Right cardiac atrium (tissue), 5 donors: Measurements from ENCODE around the gene SPRY2. TPM values are rescaled to one million over a fixed set of nuclear protein-coding genes. Genes with fewer than 3 reads are reported as not detected.

Experiments used
- ATAC-seq, 2 donors: fragments of 200-7000 bp; cut with Tn5 transposase; one replicate each; pipeline versions ENCODE4 v1.8.0 to v1.9.1; 2020; ENCODE audit warnings: moderate library complexity in 2 of 2, mild to moderate bottlenecking in 1 of 2
- DNase-seq, 3 donors: peaks; one replicate each; pipeline ENCODE4 v3.0.0-alpha.2; 2020
- H3K27ac ChIP-seq: one replicate; pipeline ENCODE4 v1.5.1; 2013; ENCODE audit warnings: mild to moderate bottlenecking, low read length, control low read depth, moderate library complexity
- H3K27me3 ChIP-seq: one replicate; pipeline ENCODE4 v1.6.1; 2013; ENCODE audit not compliant: control insufficient read depth, insufficient read depth
- H3K4me1 ChIP-seq: one replicate; pipeline ENCODE4 v1.6.1; 2013; ENCODE audit warnings: low read length; ENCODE audit not compliant: control insufficient read depth, insufficient read depth
- H3K4me3 ChIP-seq: one replicate; pipeline ENCODE4 v1.5.1; 2013; ENCODE audit warnings: low read length, control low read depth
- H3K9me3 ChIP-seq: one replicate; pipeline ENCODE4 v1.6.1; 2013; ENCODE audit warnings: low read length; ENCODE audit not compliant: control insufficient read depth
- WGBS: extraction: QIAGEN DNeasy Blood & Tissue Kit; methylation state at CpG from one replicate; pipeline ENCODE4 v1.1.7; 2013; 5-methylcytosine and 5-hydroxymethylcytosine counted together
- intact Hi-C, 4 donors: fragments of 100-400 bp; cut with DNase I; formaldehyde crosslinking; loops; one replicate each; pipeline versions ENCODE4 v1.11.0 to v1.14.0; 2022 to 2023
- long read RNA-seq, 4 donors: library from polyadenylated mRNA; unstranded; transcript quantifications; one replicate each; pipeline ENCODE4 v2.0.0, GENCODE V29; 2020 to 2021
- polyA plus RNA-seq: library from polyadenylated mRNA; stranded (reverse); fragments of 200-250 nt; gene quantifications from one replicate; pipeline ENCODE4 v1.2.3, GENCODE V29; 2013
- total RNA-seq, 4 donors: library from RNA; stranded (reverse); fragmentation: NEBNext Ultra II Directional; extraction: Animal tissue kit (Norgen Biotek cat#: 25700); gene quantifications; one replicate each; pipeline ENCODE4 v1.2.1, GENCODE V29; 2021
- donor health status: healthy with polysubstance abuse.
- donor health status: DM: no; HTN: yes; CAD: no.
- donor health status: DM: no; HTN: no; CAD: no.
- donor health status: DM: no; HTN: yes; CAD: no; lungs with severe emphysema.
- donor health status: DM: yes; HTN: yes; CAD: no.

Gene SPRY2, protein sequence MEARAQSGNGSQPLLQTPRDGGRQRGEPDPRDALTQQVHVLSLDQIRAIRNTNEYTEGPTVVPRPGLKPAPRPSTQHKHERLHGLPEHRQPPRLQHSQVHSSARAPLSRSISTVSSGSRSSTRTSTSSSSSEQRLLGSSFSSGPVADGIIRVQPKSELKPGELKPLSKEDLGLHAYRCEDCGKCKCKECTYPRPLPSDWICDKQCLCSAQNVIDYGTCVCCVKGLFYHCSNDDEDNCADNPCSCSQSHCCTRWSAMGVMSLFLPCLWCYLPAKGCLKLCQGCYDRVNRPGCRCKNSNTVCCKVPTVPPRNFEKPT
- total RNA-seq (10 to 100 TPM; 27.9 to 37.7 (median 35.6) TPM), polyA plus RNA-seq (23.2 TPM)
- long read RNA-seq, donor 1, transcript SPRY2-201 (2 exons, 2,708 nt) = minor isoform, 6 of 104 reads
- long read RNA-seq, donor 1, transcript SPRY2-202 (2 exons, 2,111 nt) = major isoform, 82 of 104 reads
- long read RNA-seq, donor 1, partial matches to known transcripts = 1 of 104 reads
- long read RNA-seq, donor 1, other reads (novel, unspliced or antisense) = 15 of 104 reads
- long read RNA-seq, donor 2, transcript SPRY2-202 (2 exons, 2,111 nt) = major isoform, 34 of 41 reads
- long read RNA-seq, donor 2, partial matches to known transcripts = 0 of 41 reads
- long read RNA-seq, donor 2, other reads (novel, unspliced or antisense) = 6 of 41 reads
- long read RNA-seq, donor 3, transcript SPRY2-201 (2 exons, 2,708 nt) = major isoform, 7 of 18 reads
- long read RNA-seq, donor 3, partial matches to known transcripts = 4 of 18 reads
- long read RNA-seq, donor 3, other reads (novel, unspliced or antisense) = 4 of 18 reads
- long read RNA-seq, donor 4, transcript SPRY2-202 (2 exons, 2,111 nt) = major isoform, 36 of 46 reads
- long read RNA-seq, donor 4, partial matches to known transcripts = 0 of 46 reads
- long read RNA-seq, donor 4, other reads (novel, unspliced or antisense) = 6 of 46 reads

DNA sequence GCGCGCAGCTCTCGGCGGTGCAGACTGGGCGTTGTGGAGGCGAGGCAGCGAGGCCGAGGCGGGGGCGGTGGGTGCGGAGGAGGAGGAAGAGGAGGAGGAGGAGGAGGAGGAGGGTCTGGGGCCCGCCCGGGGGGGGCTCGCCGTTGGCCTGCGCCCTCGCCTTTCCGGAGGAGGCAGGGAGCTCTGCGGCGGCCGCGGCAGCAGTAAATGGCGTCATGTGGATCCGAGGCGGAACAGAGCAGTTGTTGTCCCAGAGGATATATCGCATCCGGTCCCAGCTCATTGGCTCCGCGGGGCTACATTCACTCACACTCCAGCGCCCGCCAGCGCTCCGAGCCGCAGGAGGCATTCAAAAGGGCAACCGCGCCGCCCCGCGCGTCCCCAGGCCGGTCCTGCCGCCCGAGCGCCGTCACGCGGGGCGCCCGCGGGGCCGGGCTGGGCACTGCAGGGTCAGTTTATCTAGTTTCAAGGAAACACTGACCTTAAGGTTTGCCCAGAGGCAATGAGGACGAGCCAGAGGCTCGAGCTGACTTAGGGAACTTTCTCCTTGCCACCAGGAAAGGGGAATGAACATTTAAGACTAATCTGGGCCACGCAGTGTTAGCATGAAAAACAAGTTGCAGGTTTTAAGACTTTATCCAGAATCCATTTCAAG lies at the start of gene SPRY2:
SPRY2 (minus strand) TSS at position 26 of the 655 bp plus-strand sequence. CDS start 3,421 bp downstream, outside the sequence.
- peak; percentile 96 to 98 (median 97) for DNase-seq
- Histone ChIP-seq H3K9me3 (no peaks in the 10 kb centered on the region), H3K4me3 (peak within 1 kb of the TSS; percentile 94), H3K27ac (peak within 1 kb of the TSS; percentile 95), H3K4me1 (no peaks in the 10 kb centered on the region), H3K27me3 (no peaks in the 10 kb centered on the region)
- peak; percentile 90 to 91 for ATAC-seq
- intact Hi-C loops = loop anchor here in 3 of 4 donors (5.0 to 10.0 kb wide), 3 partner anchors 209 to 666 kb away; no protein-coding TSS in a partner anchor
- under 1% methylated on average over 54 of the region's 54 CpGs for WGBS

- ATAC-seq (no peak), DNase-seq (no peak)
- WGBS = 96% methylated on average over 1 of the region's 1 CpG
Observed at GRCh38 chr13:80390338-80390737, 49.4 kb upstream of the SPRY2 start.

DNA sequence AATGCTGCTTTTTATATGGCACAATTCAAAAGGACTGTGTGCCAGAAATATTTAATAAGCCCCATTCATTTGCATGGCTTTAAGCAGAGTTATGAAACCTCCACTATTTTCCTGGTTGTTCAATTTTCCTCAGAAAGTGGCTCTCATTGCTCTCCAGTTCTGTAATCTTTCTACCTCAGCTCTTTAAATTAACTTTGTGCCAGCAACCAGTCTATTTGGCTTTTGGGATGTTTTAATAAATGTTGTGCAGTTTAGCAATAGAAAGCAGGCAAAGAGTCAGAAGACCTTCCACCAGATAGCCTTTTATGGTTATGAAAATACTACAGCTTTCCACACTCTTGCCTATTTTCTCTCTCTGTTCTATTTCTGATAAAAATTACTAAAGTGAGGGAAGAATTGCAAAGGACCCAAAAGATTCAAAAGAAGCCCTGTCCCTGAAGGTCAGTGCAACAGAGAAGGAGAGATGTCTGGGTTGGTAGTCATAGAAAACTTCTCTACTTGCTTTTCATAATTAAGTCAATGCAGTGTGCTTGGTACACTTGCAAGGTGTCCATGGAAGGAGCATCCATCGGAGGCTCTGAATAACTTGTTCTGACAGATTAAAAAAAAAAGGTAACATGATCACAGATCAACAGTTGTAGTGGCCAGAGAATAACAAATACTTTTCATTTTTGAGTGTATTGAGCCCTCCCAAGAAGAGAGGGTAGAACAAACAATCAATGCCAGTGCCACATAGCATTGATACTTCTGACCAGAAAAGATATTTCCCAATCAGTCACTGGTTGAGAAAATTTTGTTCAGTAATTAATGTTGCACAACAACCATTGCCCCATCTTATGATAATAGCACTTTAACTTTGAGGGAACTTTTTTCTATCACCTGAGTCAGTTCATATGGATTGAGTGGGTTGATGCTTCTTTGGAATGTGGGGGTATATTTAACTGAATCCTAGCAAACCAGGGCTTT lies 48.4 kb upstream of the SPRY2 start:
- DNase-seq (no peak), ATAC-seq (peak; percentile 60 to 86)
- Histone ChIP-seq H3K27me3 (no peaks in the 10 kb centered on the region), H3K4me3 (no peak overlapping the region), H3K9me3 (no peaks in the 10 kb centered on the region), H3K27ac (no peak overlapping the region), H3K4me1 (no peaks in the 10 kb centered on the region)
- 96% methylated on average over 1 of the region's 1 CpG for WGBS
- intact Hi-C loops = no loop called here

More at GRCh38 chr13:80390338-80390737, 49.4 kb upstream of the SPRY2 start:
- Histone ChIP-seq H3K27me3 (no peaks in the 10 kb centered on the region), H3K4me1 (no peaks in the 10 kb centered on the region), H3K9me3 (no peaks in the 10 kb centered on the region), H3K4me3 (no peak overlapping the region), H3K27ac (no peak overlapping the region)
- intact Hi-C loops = no loop called here

DNA sequence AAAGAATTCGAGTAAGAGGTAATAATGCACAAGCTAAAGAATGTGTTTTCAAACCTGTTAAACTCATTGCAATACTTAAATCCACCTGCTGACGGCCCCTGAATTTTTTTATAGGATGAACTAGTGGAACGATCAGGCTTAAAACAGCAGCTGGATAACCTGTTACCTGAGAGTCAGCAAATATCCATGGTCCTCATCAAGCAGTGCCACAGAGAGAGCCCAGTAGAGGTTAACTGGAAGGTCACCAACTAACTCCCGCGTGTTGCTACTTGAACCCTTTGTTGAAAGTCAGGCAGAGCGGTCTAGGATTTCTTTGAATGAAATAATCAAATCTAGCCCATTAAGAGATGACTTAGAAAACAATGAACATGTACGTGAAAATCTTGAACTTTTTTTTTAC lies 47.6 kb upstream of the SPRY2 start:
- ATAC-seq (no peak), DNase-seq (no peak)
- intact Hi-C loops = no loop called here
- no peak overlapping the region for H3K4me3 ChIP-seq
- WGBS = 83% methylated on average over 7 of the region's 7 CpGs
- no peaks in the 10 kb centered on the region for H3K9me3 ChIP-seq
- no peak overlapping the region for H3K27ac ChIP-seq
- no peaks in the 10 kb centered on the region for H3K4me1 ChIP-seq
- H3K27me3 ChIP-seq = no peaks in the 10 kb centered on the region

DNA sequence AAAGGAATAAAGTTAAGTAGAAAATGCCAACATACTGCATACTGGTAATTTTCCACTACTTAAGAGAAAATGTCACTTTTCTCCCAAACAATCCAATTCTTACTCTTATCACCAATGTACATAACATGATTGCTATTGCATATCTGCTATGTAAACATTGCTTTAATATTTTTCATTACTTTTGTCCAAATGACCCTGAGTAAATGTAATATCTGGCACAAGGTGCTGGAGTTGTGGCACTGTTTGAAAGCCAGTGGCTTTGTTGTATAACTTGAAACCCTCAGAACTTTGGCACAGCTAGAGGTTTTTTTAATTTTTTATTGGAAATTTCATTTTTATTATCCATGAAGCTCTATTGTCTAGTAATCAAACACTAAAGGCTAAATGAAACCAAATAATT lies 45.7 kb upstream of the SPRY2 start:
- no peaks in the 10 kb centered on the region for H3K4me1 ChIP-seq
- H3K9me3 ChIP-seq = no peaks in the 10 kb centered on the region
- DNase-seq (no peak), ATAC-seq (no peak)
- no peaks in the 10 kb centered on the region for H3K27me3 ChIP-seq
- H3K4me3 ChIP-seq = no peak overlapping the region
- no peak overlapping the region for H3K27ac ChIP-seq
- intact Hi-C loops = no loop called here

DNA sequence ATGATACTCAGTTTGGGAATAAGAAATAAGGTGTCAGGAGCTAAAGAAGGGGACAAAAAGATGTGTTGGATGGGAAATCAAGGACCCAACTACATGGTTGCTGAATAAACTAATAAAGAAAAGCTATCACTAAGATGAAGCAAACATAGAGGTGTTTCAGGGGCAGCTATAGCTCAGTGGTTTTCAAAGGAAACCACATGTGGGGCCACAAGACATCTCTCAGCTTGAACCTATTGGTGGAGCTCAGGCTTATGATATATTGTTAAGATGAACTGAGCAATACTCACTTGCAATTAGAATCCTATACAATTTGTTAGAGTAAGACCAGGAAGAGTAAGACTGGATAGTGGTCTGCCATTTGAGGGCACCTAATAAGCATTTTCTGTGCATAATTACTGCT lies 45.1 kb upstream of the SPRY2 start:
- no peak for ATAC-seq
- Histone ChIP-seq H3K27me3 (no peaks in the 10 kb centered on the region), H3K9me3 (no peaks in the 10 kb centered on the region), H3K4me1 (no peaks in the 10 kb centered on the region), H3K27ac (no peak overlapping the region), H3K4me3 (no peak overlapping the region)
- intact Hi-C loops = no loop called here
- DNase-seq = no peak

DNA sequence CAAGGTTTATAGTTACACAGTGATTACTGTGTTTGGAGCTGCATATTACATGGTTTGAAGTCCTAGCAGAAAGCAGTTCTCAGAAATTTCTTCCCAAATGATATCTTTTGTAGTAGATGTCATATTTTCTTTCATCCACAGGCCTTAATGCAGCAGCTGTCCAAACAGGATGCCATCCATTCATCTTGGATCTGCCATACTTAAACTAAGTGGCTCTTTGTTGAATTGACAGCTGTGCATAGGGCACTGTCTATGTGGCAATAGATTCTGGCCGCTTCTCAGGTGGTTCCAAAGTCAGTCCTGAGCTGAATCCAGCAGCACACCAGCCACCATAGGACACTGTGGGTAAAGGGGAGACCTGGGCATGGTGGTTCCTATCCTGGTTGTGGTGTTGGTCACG lies 41.6 kb upstream of the SPRY2 start:
- Histone ChIP-seq H3K4me3 (no peak overlapping the region), H3K27me3 (no peaks in the 10 kb centered on the region), H3K27ac (no peak overlapping the region), H3K9me3 (no peaks in the 10 kb centered on the region), H3K4me1 (no peaks in the 10 kb centered on the region)
- DNase-seq (no peak), ATAC-seq (no peak)
- WGBS = 83% methylated on average over 2 of the region's 2 CpGs
- intact Hi-C loops = no loop called here

DNA sequence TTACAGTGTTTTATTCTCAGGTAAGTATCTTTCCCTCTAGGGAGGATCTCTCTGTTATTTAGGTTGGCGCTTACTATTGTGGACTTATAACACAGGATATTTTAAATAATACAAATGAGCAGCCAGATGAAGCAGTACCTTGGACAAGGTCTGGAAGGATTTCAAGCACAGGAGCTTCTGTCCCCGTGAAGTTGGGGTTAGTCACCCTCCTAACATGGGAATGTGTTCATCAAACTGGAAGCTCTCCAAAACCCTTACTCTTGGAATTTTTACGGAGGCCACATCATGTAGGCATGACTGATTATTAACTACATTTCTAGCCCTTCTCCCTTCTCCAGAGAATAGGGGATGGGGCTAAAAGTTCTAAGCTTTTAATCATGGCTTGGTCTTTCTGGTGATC lies 38.3 kb upstream of the SPRY2 start:
- H3K4me3 ChIP-seq = no peak overlapping the region
- intact Hi-C loops = no loop called here
- H3K4me1 ChIP-seq = no peaks in the 10 kb centered on the region
- WGBS = 56% methylated on average over 3 of the region's 3 CpGs
- no peaks in the 10 kb centered on the region for H3K27me3 ChIP-seq
- ATAC-seq (no peak), DNase-seq (no peak)
- no peaks in the 10 kb centered on the region for H3K9me3 ChIP-seq
- no peak overlapping the region for H3K27ac ChIP-seq

- Histone ChIP-seq H3K4me3 (no peak overlapping the region), H3K27ac (no peak overlapping the region), H3K4me1 (no peaks in the 10 kb centered on the region), H3K9me3 (no peaks in the 10 kb centered on the region), H3K27me3 (no peaks in the 10 kb centered on the region)
- ATAC-seq (no peak), DNase-seq (no peak)
- intact Hi-C loops = no loop called here
- WGBS = 92% methylated on average over 1 of the region's 1 CpG
Observed at GRCh38 chr13:80376554-80376953, 35.6 kb upstream of the SPRY2 start.

DNA sequence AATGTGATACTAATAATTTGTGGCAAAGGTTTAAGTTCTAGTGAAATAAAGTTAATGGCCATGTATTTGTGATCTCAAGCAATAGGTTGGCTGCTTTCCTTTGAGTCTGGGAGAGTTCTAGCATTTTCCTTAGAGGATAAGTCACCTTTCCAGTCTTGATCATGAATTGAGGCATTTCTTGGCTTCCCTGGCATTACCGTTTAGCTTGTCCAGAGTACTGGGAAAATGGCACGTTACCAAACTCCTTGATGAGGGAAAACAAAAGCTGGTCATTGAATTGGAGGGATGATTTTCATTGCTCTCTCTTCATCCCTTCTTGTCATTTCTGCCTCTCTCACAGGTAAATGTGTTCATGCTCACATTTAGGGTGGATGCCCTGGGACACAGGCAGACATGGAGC lies 34.0 kb upstream of the SPRY2 start:
- 66% methylated on average over 2 of the region's 2 CpGs for WGBS
- H3K27ac ChIP-seq = no peak overlapping the region
- no peaks in the 10 kb centered on the region for H3K4me1 ChIP-seq
- no peaks in the 10 kb centered on the region for H3K9me3 ChIP-seq
- no peaks in the 10 kb centered on the region for H3K27me3 ChIP-seq
- H3K4me3 ChIP-seq = no peak overlapping the region
- DNase-seq = no peak
- intact Hi-C loops = no loop called here
- ATAC-seq = no peak
